MM.1S (cell line): ENCODE data around the gene EFNB3.

Experiments
- EZH2 ChIP-seq: fragments of 300-600 bp; sonication (generic); optimal IDR thresholded peaks from 2 replicates; pipeline ENCODE3; 2017; ENCODE audit warnings: low read depth, mild to moderate bottlenecking, antibody characterized with exemption, low read length, mixed read lengths
- EZH2phosphoT487 ChIP-seq: fragments of 300-600 bp; sonication (generic); IDR thresholded peaks from 2 replicates; pipeline ENCODE4 v1.6.1; 2018; ENCODE audit warnings: antibody characterized with exemption, low read length
- TF ChIP-seq, protein P1 (sequence below): fragments of 300-600 bp; sonication (generic); IDR thresholded peaks from 2 replicates; pipeline ENCODE4 v1.5.1; 2016; ENCODE audit warnings: antibody characterized with exemption, low read length, mixed read lengths

DNA sequence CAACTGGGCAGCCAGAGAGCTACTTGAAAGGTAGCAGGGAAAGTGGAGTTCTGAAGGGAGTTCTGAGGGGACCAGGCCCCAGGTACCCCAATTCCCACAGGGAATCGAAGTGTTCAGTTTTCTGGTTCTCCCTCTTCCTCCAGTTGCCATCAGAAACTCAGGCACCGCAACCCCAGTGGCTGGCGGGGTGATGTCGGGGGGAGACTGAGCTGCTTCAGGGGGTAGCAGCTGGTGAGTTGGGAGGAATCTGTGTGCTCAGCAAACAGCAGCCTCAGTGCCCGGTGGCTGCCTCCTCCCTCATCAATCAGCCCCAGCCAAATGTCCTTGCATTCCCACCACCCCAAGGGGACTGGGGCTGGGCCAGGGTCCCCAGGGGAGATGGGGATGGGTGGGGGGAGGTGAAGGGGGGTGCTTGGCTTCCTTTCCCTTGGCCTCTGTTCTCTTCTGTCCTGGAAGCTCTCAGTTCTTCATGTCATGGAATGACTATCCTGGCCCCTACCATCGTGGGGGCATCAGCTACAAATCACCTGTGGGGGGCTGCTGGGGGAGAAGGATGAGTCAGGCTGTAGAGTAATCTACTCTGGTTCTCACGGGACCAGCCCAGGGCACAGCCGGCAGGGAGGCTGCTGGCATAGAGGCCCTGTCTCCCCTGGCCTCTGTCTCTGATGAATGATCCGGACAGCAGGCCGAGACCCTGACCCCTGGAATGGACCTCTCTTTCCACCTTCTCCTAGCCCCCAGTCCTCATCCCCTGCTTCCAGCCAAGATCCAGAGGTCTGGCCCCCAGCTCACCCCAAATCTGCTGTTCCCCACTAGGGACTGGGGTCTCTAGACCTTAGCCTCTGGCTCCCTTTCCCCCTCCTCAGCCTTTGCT lies 10.0 kb downstream of the EFNB3 start:
- TF ChIP-seq, protein P1, sequence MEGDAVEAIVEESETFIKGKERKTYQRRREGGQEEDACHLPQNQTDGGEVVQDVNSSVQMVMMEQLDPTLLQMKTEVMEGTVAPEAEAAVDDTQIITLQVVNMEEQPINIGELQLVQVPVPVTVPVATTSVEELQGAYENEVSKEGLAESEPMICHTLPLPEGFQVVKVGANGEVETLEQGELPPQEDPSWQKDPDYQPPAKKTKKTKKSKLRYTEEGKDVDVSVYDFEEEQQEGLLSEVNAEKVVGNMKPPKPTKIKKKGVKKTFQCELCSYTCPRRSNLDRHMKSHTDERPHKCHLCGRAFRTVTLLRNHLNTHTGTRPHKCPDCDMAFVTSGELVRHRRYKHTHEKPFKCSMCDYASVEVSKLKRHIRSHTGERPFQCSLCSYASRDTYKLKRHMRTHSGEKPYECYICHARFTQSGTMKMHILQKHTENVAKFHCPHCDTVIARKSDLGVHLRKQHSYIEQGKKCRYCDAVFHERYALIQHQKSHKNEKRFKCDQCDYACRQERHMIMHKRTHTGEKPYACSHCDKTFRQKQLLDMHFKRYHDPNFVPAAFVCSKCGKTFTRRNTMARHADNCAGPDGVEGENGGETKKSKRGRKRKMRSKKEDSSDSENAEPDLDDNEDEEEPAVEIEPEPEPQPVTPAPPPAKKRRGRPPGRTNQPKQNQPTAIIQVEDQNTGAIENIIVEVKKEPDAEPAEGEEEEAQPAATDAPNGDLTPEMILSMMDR: no peak
- TF ChIP-seq EZH2 (no peak), EZH2phosphoT487 (no peak)
